ENCODE data around the gene LDLRAD4. TPM values are rescaled to one million over a fixed set of nuclear protein-coding genes. Genes with fewer than 3 reads are reported as not detected.

Gene LDLRAD4
- total RNA-seq, 1 donor from 2014 or later = 20.4 TPM

DNA sequence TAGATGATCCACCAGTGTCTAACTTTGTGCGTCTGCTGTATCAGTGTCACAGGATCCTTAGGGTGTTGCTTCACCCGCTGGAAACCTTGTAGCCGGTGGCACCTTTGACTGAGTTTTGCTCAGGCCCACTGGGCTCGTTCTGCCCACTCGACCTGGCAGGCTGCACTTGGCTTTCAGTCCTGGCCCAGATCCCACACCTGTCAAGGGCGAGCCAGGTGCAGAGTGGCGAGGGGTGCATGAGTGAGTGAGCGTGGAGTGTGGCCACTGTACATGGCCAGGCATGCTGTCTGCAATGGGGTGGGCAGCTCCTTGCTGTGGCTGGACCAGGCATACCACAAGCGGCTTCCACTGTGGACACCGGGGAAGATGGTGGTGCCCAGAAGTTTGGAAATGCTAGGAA lies 328.8 kb downstream of the LDLRAD4 start:
- Mint-ChIP-seq H3K4me3 (ENCODE audit: unreplicated experiment) (no peak overlapping the region), H3K36me3 (ENCODE audit: unreplicated experiment) (no peaks in the 10 kb centered on the region), H3K27ac (ENCODE audit: unreplicated experiment) (no peak overlapping the region), H3K9me3 (ENCODE audit: unreplicated experiment) (no peaks in the 10 kb centered on the region), H3K4me1 (ENCODE audit: unreplicated experiment) (no peaks in the 10 kb centered on the region), H3K27me3 (ENCODE audit: unreplicated experiment) (peaks cover 15% of the 10 kb centered on the region)
- DNase-seq (ENCODE audit: extremely low spot score, unreplicated experiment) = peak; percentile 63
- TF ChIP-seq, protein P1, sequence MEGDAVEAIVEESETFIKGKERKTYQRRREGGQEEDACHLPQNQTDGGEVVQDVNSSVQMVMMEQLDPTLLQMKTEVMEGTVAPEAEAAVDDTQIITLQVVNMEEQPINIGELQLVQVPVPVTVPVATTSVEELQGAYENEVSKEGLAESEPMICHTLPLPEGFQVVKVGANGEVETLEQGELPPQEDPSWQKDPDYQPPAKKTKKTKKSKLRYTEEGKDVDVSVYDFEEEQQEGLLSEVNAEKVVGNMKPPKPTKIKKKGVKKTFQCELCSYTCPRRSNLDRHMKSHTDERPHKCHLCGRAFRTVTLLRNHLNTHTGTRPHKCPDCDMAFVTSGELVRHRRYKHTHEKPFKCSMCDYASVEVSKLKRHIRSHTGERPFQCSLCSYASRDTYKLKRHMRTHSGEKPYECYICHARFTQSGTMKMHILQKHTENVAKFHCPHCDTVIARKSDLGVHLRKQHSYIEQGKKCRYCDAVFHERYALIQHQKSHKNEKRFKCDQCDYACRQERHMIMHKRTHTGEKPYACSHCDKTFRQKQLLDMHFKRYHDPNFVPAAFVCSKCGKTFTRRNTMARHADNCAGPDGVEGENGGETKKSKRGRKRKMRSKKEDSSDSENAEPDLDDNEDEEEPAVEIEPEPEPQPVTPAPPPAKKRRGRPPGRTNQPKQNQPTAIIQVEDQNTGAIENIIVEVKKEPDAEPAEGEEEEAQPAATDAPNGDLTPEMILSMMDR (IDR thresholded peaks at IDR 0.05) = no peak

DNA sequence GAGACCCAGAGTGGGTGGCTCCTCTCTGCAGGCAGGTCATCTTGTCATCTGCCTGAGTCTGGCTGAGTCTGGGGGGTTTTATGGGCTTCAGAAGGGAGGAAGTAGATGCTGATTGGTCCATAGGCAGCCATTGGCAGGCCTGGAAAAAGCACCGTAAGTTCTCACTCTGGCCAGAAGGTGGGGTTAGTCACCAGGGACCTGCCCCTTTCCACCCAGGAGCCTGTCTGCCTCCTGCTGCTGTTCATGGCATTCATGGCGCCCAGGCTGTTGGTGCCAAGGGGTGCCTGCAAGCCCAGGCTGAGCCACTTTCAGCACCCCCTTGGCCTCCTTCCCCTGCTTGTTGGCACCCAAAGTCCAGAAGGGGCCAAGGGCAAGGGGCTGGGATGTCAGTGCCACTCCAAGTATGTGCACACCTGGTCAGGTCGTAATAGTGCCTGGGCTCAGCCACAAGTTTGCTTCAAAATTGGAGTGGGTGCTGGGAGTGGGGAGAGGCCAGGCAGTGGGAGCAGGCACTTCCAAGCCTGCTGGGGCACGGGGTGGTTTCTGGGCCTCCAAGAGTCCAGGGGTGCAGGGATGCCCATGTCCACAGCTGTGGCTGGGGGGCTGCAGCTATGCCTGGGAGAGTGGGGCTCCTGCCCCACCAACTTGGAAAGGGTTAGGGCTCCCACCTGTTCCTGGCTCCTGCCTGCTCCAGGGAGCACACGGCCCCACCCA lies 329.7 kb downstream of the LDLRAD4 start:
- H3K27ac Mint-ChIP-seq (ENCODE audit: unreplicated experiment) = no peak overlapping the region
- H3K4me1 Mint-ChIP-seq (ENCODE audit: unreplicated experiment) = no peaks in the 10 kb centered on the region
- TF ChIP-seq, protein P1 (IDR thresholded peaks at IDR 0.05) = no peak
- no peaks in the 10 kb centered on the region for H3K9me3 Mint-ChIP-seq (ENCODE audit: unreplicated experiment)
- no peak overlapping the region for H3K4me3 Mint-ChIP-seq (ENCODE audit: unreplicated experiment)
- peaks cover 19% of the 10 kb centered on the region for H3K27me3 Mint-ChIP-seq (ENCODE audit: unreplicated experiment)
- DNase-seq (ENCODE audit: extremely low spot score, unreplicated experiment) = peak; percentile 70
- H3K36me3 Mint-ChIP-seq (ENCODE audit: unreplicated experiment) = no peaks in the 10 kb centered on the region

DNA sequence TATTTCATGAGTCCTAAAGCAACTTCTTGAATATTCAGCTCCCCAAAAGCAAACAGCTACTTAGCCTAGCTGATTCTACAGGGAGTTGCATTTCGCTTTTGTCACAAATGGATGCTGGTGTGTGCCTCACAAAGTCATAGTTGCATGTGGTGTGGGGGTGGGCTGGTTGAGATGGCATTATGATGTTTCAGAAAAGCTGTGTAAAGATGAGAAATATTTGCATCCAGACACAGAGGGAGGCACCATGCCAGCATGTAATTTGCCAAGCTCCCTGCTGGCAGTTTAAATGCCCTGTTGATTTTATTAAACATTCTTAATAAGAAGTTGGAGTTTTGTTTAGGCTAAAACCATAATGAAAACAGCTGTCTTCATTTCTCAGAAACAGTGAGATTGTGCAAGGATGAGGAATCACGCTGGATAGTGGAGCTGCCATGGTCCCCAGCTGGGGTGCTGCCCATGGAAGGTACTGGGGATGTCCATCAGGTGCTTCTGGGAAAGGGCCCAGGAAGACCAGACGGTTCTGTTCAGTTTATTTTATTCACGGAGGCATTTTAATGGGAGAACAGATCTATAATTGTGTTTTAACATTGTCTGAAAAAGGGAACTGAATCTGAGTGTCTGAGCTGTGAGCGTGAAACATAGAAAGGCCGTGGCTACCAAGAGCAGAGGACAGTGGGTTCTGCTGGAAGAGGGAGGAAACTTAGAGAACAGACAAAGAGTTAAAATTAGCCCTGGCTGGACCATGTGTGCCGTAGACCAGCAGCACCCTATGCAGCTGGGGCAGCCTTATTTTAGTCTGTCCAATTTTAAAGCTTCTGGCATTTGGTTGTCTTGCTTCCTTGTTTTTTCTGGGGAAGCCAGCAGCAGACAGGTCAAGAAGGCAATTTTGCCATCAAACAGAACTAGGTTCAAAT lies 330.7 kb downstream of the LDLRAD4 start:
- Mint-ChIP-seq H3K4me3 (ENCODE audit: unreplicated experiment) (no peak overlapping the region), H3K27me3 (ENCODE audit: unreplicated experiment) (peaks cover 23% of the 10 kb centered on the region), H3K9me3 (ENCODE audit: unreplicated experiment) (no peaks in the 10 kb centered on the region), H3K4me1 (ENCODE audit: unreplicated experiment) (no peaks in the 10 kb centered on the region), H3K27ac (ENCODE audit: unreplicated experiment) (peak overlapping the region; percentile 29), H3K36me3 (ENCODE audit: unreplicated experiment) (no peaks in the 10 kb centered on the region)
- TF ChIP-seq, protein P1 (IDR thresholded peaks at IDR 0.05) = no peak
- peak; percentile 42 for DNase-seq (ENCODE audit: extremely low spot score, unreplicated experiment)

DNA sequence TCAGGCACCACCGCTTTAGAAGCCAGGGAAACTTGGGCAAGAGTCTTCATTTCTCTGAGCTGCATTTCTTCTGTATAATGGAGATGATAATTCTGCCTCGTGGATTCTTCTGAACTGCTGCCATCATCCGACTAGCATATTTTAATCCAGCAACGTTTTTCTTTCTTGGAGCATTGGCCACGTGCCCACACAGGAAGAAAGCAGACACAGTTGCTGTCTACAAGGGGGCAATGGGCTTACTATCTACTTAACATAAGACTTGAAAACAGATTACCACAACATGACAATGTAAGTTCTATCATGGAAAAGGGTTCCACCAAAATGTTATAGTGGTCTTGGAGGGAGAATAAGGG lies 331.3 kb downstream of the LDLRAD4 start:
- H3K27me3 Mint-ChIP-seq (ENCODE audit: unreplicated experiment) = peaks cover 26% of the 10 kb centered on the region
- H3K27ac Mint-ChIP-seq (ENCODE audit: unreplicated experiment) = no peak overlapping the region
- no peaks in the 10 kb centered on the region for H3K36me3 Mint-ChIP-seq (ENCODE audit: unreplicated experiment)
- no peaks in the 10 kb centered on the region for H3K4me1 Mint-ChIP-seq (ENCODE audit: unreplicated experiment)
- no peak overlapping the region for H3K4me3 Mint-ChIP-seq (ENCODE audit: unreplicated experiment)
- TF ChIP-seq, protein P1 (IDR thresholded peaks at IDR 0.05) = no peak
- peak; percentile 8 for DNase-seq (ENCODE audit: extremely low spot score, unreplicated experiment)
- H3K9me3 Mint-ChIP-seq (ENCODE audit: unreplicated experiment) = no peaks in the 10 kb centered on the region
